ENCODE data around the gene LYZL4.

LYZL4 gene

GRCh38 chr3:42410370-42411131, at the start of gene LYZL4:
Gene LYZL4 (minus strand): TSS chr3:42410610. CDS start chr3:42407251, 3,359 bp downstream.
- no peak for DNase-seq

DNA sequence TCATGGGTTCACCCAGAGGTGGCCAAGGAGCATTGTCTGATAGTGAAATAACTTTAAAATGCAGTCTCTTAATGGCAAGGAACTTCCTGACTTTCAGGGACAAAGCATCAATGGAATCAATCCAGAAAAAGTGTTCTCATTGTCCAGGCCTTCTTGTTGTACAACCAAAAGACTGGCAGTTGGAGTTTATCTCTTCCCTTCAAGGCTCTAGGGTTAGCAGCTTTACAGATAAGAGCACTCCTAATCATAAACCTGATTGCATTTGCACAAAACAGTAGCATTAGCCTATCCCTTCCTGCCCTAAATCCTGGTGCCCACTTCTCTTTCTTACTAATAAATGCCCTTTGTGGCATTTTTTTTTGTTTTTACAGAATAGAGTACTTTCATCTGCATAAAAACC, 48.7 kb upstream of the LYZL4 start:
- no peak for DNase-seq

DNA sequence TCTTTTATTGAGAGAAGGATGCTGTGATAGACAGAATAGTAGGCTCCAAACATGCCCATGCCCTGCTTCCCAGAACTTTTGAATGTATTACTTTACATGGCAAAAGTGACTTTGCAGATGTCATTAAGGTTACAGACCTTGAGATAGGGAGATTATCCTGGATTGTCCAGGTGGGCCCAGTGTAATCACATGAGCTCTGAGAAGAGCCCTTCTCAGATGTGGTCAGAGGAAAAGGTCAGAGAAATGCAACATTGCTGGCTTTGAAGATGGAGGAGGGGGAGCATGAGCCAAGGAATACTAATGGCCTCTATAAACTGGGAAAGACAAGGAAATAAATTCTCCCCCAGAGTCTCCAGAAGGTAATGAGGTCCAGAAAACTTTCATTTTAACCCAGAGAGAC, 45.8 kb upstream of the LYZL4 start:
- no peak for DNase-seq

DNA sequence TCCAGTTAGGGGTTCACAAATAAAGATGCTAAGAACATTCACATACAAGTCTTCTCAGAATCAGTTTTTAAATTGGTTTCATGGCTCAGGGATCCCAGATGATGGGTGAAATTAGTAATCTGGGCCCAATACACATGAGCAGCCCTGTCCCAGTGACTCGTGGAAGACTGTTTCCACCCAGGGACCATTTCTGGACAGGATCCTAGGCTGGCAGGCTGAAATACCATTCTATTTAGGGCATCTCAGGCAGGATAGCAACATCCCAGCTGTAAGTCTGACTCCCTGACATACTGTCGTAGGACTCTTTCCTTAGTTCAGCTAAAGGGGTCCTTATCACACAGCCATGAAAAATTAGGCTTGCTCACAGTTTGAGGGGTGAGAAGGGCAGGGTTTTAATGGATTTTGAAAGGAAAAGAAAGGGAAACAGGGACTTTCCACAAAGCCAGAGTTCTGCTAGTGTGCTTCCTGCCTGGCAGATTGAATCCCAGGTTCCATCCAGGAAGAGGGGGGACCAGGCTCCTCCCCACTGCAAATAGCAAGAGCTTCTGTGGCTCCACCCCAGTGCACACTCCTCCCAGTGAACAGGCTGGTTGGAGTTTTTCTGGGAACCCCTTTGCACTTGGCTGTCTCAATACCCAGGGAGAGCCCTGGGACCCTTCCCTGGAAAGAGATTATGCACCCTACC, 41.3 kb upstream of the LYZL4 start:
- DNase-seq = no peak

GRCh38 chr3:42451116-42451515, 40.7 kb upstream of the LYZL4 start:
- DNase-seq = no peak

DNA sequence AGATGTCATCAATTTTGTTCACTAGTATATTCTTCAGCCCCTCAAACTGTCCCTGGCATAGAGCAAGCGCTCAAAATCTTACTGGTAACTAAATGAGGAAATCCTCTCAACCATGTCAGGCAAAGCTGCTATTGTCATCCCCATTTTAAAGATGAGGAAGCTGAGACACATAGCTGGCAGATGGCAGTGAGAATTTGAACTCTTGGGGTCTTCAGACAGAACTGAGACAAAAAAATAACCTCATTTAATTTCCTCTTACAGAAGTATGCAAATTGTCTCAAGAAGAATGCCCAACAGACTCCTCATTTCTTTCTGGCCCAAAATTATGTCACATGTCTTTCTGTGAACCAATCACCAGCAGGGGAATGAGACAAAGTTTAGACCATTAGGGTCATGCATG, 40.2 kb upstream of the LYZL4 start:
- DNase-seq = no peak

GRCh38 chr3:42447481-42447880, 37.1 kb upstream of the LYZL4 start:
- no peak for DNase-seq

- no peak for DNase-seq
Observed at GRCh38 chr3:42446111-42447050, 36.0 kb upstream of the LYZL4 start.

DNA sequence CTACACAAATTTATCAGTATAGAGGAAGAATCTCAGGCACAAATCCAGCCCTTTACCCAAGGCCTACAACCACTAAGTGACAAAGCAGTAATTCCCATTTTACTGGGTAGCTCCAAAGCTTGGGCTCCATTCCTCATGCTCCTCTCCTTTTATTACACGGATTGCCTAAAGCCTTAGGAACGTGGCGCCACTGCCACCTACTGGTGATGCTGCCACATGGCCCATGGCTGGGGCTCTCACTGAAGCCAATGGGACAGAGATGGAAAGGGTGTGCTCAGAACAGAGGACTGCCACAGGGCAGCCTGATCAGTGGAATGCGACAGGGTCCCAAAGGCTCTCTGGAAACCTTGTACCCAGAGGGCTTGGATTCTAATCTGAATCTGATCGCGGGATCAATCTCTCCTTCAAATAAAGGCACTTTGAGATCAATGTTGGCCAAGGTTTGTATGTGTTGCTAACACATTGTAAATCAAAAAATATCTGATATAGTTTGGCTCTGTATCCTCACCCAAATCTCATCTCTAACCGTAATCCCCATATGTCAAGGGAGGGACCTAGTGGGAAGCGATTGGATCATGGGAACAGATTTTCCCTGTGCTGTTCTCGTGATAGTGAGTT, 33.5 kb upstream of the LYZL4 start:
- peak; percentile 84 to 88 for DNase-seq

DNA sequence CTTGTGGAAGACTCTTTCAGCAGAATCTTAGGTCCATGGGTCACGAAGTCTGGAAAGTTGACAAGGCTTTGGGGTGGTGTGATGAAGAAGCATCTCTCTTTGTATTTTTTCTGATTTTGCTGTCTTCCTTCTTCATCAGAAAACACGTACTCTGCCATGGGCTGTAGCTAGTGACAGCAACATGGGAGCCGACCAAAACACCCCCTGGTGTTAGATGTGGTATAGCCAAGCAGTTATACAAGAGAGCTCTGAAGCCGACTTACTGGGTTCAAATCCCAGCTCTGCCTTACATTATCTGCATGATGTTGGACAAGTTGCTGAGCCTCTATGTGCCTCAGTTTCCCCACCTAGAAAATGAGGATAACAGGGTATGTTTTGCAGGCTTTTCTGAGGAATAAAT, 32.9 kb upstream of the LYZL4 start:
- no peak for DNase-seq

DNA sequence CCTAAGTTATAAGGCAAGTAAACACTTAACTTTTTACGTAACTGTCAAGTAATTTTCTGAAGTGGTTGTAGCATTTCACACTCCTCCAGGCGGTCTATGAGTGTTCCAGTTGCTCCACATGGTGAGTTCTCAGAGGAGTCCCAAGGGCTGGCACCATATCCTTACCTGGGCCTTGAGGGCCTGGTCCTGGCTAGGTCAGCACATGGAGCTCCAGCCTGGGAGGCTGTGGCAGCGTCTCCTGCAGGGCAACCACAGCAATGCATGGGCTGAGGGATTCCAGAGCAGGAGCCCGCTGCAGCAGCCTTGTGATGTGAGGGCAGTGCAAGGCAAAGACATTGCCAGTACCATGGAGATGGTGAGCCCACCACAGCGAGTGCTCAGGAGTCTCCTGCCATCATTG, 32.2 kb upstream of the LYZL4 start:
- DNase-seq = no peak

DNA sequence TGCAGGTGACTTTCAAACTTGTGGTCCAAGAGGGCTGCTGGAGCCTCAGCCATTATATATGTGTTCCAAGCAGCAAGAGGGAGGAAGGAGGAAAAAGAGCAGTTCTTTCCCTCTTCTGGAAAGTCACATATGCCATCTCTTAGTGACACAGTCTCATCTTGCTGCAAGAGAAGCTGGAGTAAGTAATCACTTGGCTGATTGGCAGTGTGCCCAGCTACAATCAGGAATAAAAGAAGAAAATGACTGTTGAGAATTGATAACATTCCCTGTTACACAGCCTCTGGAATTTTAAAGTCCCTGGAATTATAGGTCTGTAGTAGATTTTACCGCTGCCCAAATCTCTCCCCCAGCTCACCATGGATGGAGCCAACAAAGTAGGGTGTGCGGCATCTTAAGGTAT, 31.4 kb upstream of the LYZL4 start:
- DNase-seq = no peak

DNA sequence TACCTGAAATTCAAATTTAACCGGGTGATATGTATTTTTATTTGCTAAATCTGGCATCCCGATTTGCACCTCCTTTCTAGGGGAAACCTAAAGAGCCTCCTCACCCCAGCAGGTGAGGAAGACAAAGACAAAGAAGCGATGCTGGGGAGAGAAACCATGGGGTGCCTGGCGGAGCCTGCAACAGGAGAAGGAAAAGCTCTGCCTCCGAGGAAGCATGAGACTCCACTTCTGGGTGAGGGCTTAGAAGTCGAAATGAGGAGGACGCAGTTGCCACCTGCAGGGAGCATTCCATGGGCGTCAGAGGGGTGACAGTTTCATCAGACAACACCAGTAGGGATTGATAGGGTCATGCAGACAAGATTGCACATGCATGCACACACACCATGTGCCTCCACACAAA, 30.5 kb upstream of the LYZL4 start:
- DNase-seq = no peak

DNA sequence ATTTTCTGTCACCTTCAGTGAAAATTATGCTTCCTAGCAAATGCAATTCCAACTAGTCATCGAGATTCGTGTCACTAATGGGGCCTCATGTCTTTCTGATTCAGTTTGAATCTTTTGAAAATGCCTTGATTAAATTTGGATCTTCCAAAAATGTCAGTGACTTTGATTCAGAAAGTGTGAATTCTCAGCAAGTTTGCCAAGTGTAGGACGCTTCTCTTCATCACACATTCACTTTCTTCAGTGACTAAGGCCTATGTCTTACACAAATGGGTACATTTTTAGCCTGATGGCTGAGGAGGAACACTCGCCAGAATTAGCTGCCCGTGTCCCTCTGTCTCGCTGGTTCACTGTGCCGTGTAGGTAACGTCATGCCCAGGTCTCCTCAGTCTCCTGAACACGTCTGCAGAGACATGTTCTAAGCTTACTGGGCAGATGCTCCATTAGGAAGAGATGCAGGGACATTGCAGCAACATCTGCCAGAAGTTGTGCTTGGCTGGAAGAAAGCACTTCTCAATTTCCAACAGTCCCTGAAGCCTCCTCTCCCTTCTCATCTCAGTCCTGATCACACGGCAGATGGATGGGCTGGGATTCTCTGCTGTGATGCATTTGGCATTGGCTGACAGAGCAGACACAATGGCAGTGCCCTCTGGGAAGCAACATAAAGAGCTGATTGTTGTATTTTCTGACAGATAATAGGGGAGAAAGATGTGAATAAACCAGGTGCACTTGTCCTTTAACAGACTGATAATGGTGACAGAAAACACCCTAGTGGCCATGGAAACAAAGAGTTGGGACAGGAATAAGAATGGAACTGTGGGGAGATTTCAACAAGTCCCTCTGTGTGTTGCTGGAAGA, 29.1 kb upstream of the LYZL4 start:
- no peak for DNase-seq

- no peak for DNase-seq
Observed at GRCh38 chr3:42438758-42439157, 28.3 kb upstream of the LYZL4 start.

DNA sequence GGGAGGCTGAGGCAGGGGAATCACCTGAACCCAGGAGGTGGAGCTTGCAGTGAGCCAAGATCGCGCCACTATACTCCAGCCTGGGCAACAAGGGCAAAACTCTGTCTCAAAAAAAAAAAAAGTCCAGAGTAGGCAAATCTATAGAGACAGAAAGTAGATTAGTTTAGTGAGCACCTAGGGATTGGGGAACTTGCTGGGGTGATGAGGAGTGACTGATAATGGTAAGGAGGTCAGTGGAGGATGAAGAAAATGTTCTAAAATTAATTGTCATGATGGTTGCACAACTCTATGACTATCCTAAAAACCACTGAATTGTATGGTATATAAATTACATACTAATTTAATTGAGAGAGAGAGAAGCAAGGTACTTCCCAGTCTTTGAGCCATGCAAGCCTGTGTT, 27.8 kb upstream of the LYZL4 start:
- DNase-seq = no peak

DNA sequence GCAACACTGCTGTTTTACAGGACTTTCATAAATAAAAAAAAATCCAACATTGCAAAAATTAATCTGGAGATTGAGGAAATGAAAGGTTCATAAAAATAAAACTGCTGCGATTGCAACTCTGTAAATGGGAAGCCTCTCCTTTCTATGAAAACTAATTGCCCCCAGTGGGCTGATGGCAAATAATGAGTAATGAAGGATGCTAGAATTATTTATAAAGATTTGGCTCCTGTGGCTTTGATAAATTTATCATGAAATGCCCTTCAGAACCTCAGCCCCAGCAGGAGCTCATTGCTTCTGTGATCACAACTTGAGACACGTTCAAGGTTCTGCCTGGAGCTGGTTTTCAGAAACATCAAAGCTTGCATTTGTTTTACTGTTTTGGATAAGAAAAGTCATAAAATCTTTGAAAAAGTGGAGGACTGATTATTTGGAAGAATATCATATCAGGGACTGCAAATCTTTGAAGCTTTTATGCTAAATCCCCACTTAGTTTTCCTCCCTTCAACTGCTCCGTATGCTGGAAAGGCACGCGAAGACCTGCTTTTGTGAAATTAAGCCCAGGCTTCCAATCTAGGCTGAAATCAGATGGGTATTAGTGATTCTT, 24.5 kb upstream of the LYZL4 start:
- DNase-seq = no peak

DNA sequence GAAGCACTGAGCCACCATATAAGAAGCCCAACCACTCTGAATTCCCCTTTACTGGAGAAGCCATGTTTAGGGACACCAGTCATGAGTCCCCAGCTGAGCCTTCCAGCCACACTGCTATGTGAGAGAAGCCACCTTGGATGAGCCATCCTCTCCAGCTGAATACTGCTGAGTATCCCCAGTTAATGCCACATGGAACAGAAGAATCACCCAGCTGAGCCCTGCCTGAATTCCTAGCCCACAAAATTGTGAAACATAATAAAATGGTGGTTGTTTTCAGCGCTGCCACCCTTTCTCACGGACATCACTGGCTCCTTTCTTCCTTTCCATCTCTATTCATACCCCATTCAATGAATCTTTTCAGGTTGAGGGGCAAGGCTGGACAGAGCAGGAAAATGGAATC, 22.1 kb upstream of the LYZL4 start:
- no peak for DNase-seq

DNA sequence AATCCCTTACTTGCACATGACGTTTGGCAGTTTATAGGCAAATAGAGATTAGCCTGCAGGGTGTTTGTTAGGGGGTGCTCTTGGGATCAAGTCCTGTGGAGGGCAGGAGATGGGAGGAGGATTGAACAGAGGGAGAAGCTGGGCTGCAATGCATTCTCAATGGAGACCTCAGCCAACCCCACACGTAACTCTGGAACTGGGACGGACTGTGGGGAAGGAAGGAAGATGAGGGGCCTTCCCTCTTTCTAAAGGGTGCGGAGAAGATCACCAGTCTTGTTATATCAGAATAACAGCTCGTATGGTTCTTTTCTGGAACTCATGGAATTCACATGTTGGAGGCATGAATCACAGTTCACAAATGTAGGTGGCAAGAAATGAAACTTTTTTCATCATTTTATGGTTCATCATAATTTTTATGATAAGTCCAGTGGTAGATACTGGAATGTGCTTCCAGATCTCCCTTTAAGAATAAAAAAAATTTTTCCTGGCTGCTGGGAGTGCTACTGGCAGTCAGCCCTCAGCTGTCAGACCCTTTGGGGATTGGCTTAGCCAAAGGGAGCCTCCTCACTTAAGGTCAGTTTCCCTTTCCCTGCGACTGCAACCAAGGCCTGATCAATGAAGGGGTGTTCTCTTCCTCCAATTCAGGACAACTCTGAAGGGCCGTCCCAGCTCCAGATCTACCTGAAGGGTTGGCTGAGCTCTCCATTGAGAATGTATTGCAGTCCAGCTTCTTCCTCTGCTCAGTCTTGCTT, 20.5 kb upstream of the LYZL4 start:
- DNase-seq = no peak

DNA sequence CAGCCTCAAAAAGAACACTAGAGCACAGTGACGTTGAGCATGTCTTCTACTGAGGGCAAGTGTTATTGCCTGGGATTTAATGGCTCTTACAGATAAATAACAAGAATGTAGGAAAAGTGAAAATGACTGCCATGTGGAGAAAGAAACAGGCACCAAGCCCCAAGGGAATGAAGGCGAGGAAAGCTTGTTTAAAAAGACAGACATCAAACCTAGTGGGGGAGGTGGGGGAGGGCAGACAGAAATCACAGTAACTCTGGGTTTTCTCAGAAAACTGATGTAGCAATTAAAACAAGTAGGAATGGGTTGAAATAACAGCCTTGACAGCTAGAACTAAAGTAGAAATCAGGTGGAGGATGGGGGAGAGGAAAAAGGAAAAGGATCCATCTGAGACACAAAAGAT, 18.4 kb upstream of the LYZL4 start:
- no peak for DNase-seq
